RKO (cell line): ENCODE data around the gene SLC6A8.
"Not testable (repeated sequence)": the region's sequence is repeated elsewhere in the genome, so short reads cannot be mapped to it uniquely, and the experiment has no call there.

Experiments used
- DNase-seq: peaks from one replicate; pipeline ENCODE4 v3.0.0-alpha.2; 2016; ENCODE audit warnings: low spot score

Gene SLC6A8

GRCh38 chrX:153672531-153673427 is 14.9 kb upstream of the SLC6A8 start:
- no peak for DNase-seq

DNA sequence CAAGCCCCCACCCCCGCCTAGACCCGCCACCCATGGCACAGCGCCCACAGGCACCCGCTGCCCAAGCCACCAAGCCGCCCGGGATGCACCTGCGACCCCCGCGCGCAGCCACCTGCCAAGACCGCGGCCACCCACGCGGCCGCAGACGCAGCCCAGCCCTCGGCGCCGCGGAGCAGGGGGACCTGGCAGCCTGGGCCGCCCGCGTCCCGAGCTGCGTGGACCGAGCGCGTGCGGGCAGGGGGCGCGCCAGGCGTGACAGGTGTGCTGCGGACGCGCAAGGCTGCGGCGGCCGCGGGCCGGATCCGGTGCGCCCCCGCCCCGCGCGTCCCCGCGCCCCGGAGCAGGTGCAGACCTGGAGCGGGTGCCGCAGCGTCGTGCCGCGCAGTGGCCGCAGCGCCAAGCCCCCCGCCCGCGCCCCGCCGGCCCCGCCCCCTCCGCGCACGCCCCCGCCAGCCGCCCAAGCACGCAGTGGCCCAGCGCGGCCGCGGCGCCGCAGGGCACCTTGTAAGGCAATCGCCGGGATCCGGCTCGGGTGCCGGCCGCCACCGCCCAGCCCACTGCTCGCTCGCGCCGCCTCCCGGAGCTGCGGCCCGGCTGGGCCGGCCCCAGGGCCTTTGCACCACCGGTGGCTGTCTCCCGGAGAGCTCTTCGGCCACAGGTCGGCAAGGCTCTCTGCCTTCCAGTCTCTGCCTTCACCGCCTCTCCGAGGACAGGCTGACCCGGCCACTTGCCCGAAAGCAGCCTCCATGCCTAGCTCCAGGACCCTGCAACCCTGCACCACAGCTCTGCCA is 14.1 kb upstream of the SLC6A8 start, which contains the start of gene PNCK:
Gene PNCK, minus strand, starts transcription at position 386 of the 791 bp plus-strand sequence. CDS start 737 bp downstream, outside the sequence.
- no peak for DNase-seq

DNA sequence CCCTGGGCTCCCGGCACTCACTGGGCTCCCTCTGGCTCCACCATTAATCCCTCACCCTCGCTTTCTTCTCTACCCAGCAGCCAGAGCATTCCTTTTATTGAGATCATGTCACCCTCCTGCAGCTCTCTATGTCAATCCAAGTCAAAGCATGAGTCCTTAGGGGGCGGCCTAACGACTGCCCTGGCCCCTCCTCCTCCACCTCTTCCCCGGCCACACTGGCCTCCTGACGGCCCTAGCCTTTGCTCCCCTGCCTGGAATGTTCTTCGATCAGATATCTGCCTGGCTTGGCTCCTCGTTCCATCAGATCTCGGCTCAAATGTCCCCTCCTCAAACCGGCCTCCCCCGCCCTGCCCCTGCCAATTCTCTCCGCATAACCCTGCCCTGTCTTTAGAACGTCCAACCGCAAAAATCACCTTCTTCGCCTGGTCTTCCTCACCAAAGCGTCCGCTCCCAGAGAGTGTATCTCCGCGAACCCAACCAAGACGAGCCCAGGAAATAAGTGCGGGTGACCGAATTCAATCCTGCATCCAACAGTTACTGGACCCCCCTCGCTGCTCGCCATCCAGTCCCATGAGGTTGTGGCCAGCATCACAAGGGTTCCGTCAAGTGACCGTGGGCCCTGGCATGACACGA is 13.4 kb upstream of the SLC6A8 start:
- no peak for DNase-seq

GRCh38 chrX:153681175-153681574 is 6.6 kb upstream of the SLC6A8 start:
- no peak for DNase-seq

DNA sequence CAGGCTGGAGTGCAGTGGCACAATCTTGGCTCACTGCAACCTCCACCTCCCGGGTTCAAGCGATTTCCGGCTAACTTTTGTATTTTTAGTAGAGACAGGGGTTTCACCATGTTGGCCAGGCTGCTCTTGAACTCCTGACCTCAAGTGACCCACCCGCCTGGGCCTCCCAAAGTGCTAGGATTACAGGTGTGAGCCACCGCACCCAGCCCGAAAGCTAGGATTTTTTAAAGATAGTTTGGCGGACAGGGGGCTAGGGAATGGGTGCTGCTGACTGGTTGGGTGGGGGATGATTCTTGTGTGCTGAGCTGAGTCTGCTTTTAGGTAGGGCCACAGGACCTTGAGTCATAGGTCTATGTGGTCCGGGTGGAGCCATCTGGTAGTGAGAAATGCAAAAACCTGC is 4.2 kb upstream of the SLC6A8 start:
- not testable (repeated sequence) for DNase-seq

GRCh38 chrX:153684467-153685155 is 3.1 kb upstream of the SLC6A8 start:
- no peak for DNase-seq

- no peak for DNase-seq
Observed at GRCh38 chrX:153685156-153685536, 2.6 kb upstream of the SLC6A8 start.

DNA sequence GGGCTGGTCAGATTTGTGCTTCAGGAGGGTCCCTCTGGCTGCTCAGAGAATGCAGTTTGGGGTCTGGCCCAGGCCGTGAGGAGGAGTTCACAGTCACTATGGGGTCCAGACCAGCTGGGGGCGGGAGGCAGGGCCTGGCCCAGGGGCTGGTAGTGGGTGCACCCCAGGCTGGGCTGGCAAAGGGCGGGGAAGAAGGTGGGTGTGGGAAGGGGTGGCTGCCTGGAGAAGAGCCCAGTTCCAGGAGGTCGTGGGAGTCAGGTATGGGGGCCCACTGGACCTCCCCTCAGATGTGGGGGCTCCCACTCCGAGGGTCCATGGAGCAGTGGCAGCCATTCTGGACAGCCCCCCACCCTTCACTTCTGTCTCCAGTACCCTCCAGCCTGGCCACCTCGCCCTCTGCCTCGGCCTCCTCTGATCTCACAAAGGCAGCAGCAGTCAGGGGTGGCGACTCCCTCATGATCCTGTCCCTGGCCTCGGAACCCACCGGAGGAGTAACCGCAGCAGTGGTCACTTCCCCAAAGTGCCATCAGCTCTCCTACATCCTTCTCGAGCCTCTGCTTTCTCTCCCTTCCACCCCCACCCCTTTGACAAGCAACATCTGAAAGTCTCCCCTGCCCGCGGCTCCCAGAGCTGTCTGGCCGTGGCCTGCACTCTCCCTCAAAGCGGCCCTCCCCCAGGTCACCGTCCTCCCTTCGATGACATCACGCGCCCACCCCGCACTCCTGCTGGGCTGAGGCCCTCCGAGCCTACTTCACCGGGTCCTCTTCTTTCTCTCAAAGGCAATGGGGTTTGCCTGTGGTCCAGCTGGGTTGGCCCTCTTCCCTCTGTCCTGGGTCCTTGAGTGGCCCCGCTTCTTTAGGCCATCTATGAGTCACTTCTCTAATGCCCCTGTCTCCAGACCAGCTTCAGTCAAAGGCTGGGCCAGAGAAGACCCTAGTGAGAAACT is 1.7 kb upstream of the SLC6A8 start:
- DNase-seq = no peak

GRCh38 chrX:153686711-153687110 is 1.0 kb upstream of the SLC6A8 start:
- no peak for DNase-seq

DNA sequence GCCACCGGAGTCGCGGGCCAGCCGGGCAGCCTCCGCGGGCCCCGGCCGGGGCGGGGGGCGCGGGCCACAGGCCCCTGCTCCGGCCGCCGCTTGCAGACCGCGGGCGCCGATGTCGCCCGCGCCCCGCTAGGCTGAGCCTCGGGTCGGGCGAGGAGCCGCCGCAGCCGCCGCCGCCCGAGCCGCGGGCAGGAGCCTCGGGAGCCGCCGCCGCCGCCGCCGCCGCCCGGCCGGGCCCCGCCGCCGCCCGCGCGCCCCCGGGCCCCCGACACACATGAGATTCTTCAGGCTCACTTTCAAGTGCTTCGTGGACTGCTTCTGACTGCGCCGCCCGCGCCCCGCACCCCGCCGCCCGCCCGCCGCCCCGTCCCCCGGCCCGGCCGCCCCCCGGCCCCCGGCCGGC is 345 bp downstream of the SLC6A8 start:
- DNase-seq = no peak

DNA sequence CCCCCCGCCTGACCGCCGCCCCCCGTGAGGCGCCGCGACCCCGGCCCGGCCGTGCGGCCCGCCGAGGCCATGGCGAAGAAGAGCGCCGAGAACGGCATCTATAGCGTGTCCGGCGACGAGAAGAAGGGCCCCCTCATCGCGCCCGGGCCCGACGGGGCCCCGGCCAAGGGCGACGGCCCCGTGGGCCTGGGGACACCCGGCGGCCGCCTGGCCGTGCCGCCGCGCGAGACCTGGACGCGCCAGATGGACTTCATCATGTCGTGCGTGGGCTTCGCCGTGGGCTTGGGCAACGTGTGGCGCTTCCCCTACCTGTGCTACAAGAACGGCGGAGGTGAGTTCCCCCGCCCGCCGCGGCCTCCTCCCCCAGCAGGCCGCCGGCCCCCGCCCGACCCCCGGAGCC is 780 bp downstream of the SLC6A8 start:
- DNase-seq = no peak

GRCh38 chrX:153688911-153689590 is 1.3 kb downstream of the SLC6A8 start:
- DNase-seq = peak; percentile 48

- peak; percentile 60 for DNase-seq
Observed at GRCh38 chrX:153689654-153690465, 2.1 kb downstream of the SLC6A8 start.

- DNase-seq = no peak
Observed at GRCh38 chrX:153690466-153690865, 2.7 kb downstream of the SLC6A8 start.

DNA sequence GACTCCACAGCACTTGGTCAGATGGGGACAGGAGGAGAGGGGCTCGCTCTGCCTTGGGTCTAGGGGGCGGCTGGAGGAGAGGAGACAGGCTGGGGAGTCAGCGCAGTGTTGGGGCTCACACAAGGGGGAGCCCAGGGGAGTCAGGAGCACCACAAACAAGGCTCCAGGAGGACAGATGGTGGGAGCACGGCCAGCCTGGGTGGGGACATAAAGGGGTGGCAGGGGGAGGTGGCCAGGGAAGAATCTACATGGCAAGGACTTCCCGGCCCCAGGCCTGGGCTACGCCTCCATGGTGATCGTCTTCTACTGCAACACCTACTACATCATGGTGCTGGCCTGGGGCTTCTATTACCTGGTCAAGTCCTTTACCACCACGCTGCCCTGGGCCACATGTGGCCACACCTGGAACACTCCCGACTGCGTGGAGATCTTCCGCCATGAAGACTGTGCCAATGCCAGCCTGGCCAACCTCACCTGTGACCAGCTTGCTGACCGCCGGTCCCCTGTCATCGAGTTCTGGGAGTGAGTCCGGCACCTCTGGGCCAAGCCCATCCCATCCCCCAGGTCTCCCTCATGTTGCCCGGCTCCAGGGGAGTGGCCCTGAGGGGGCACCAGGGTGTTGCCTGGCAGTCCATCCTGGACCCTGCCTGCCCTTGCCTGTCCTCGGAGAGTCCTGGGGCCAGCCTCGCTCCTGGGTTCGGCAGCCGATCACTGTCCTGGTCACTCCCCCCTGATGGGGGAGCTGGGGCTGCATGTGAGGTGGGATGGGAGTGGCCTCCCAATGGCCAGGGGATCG is 3.5 kb downstream of the SLC6A8 start:
- not testable (repeated sequence) for DNase-seq

- no peak for DNase-seq
Observed at GRCh38 chrX:153692003-153692402, 4.3 kb downstream of the SLC6A8 start.

GRCh38 chrX:153692611-153693156 is 5.0 kb downstream of the SLC6A8 start:
- DNase-seq = no peak
